ENCODE measurements around the gene TADA2A.
"Not testable (repeated sequence)": the region's sequence is repeated elsewhere in the genome, so short reads cannot be mapped to it uniquely, and the experiment has no call there.

Gene TADA2A

GRCh38 chr17:37399265-37399803, 7.4 kb upstream of the TADA2A start:
- peak; percentile 28 for DNase-seq (ENCODE audit: low spot score)

GRCh38 chr17:37400505-37400904, 6.2 kb upstream of the TADA2A start:
- DNase-seq (ENCODE audit: low spot score) = no peak

GRCh38 chr17:37405522-37405921, 1.2 kb upstream of the TADA2A start:
- DNase-seq (ENCODE audit: low spot score) = not testable (repeated sequence)

- peak; percentile 19 for DNase-seq (ENCODE audit: low spot score)
Measured at GRCh38 chr17:37405955-37406634, 591 bp upstream of the TADA2A start.

GRCh38 chr17:37408145-37408479, 1.4 kb downstream of the TADA2A start:
- not testable (repeated sequence) for DNase-seq (ENCODE audit: low spot score)

- no peak for DNase-seq (ENCODE audit: low spot score)
Measured at GRCh38 chr17:37410357-37410756, 3.7 kb downstream of the TADA2A start.

- no peak for DNase-seq (ENCODE audit: low spot score)
Measured at GRCh38 chr17:37413875-37414519, 7.3 kb downstream of the TADA2A start.

GRCh38 chr17:37417852-37418251, 11.2 kb downstream of the TADA2A start:
- DNase-seq (ENCODE audit: low spot score) = no peak

GRCh38 chr17:37422971-37423625, 16.4 kb downstream of the TADA2A start:
- peak; percentile 15 for DNase-seq (ENCODE audit: low spot score)

- DNase-seq (ENCODE audit: low spot score) = no peak
Measured at GRCh38 chr17:37425268-37425667, 18.6 kb downstream of the TADA2A start.

GRCh38 chr17:37429039-37429438, 22.4 kb downstream of the TADA2A start:
- DNase-seq (ENCODE audit: low spot score) = no peak

GRCh38 chr17:37429453-37429852, 22.8 kb downstream of the TADA2A start:
- DNase-seq (ENCODE audit: low spot score) = no peak

- peak; percentile 45 for DNase-seq (ENCODE audit: low spot score)
Measured at GRCh38 chr17:37430051-37430627, 23.5 kb downstream of the TADA2A start.

GRCh38 chr17:37432671-37433070, 26.0 kb downstream of the TADA2A start:
- no peak for DNase-seq (ENCODE audit: low spot score)

- no peak for DNase-seq (ENCODE audit: low spot score)
Measured at GRCh38 chr17:37438141-37438540, 31.5 kb downstream of the TADA2A start.

- no peak for DNase-seq (ENCODE audit: low spot score)
Measured at GRCh38 chr17:37440424-37440823, 33.7 kb downstream of the TADA2A start.

- DNase-seq (ENCODE audit: low spot score) = not testable (repeated sequence)
Measured at GRCh38 chr17:37441369-37442014, 34.8 kb downstream of the TADA2A start.

GRCh38 chr17:37446027-37446426, 39.3 kb downstream of the TADA2A start:
- DNase-seq (ENCODE audit: low spot score) = peak; percentile 95

GRCh38 chr17:37447641-37448040, 41.0 kb downstream of the TADA2A start:
- peak; percentile 74 for DNase-seq (ENCODE audit: low spot score)

- peak; percentile 64 for DNase-seq (ENCODE audit: low spot score)
Measured at GRCh38 chr17:37450112-37450511, 43.4 kb downstream of the TADA2A start.

- not testable (repeated sequence) for DNase-seq (ENCODE audit: low spot score)
Measured at GRCh38 chr17:37457801-37458200, 51.1 kb downstream of the TADA2A start.

GRCh38 chr17:37458805-37459204, 52.1 kb downstream of the TADA2A start:
- DNase-seq (ENCODE audit: low spot score) = peak; percentile 69

Measured in kidney tubule cell (primary cell).